ENCODE data around the gene CDK9.

Gene CDK9

DNA sequence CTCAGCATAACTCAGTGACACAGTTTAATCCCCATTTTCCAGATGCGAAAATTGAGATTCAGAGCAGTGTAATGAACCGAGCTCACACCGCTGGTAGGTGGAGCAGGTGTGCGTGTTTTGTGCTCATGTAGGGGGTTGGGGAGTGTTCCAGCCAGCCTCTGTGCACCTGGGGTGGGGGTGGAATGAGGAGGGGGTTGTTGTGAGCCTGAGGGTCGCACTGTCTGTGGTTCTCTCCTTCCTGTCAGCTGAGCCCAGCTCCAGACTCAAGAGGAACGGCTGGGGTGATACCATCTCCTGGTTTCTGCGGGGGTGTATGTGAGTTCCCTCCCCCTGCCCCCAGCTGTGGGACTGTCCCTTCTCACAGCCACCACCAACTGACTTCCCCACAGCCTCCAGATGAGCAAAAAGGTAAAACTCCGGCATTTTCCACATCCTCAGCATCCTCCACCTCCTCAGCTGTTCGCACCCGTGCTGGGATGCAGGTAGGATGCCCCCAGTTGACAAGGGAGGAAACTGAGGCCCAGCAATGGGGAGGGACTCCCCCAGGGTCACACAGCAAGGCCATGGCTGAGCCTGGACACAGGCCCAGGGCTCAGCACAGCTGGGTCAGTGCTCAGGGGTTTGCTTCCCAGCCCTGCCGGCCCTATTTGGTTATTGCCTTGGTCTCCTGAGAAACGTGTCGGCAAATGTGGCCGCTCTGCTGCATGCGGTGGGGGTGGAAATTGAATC, 9.5 kb upstream of the CDK9 start:
- Histone ChIP-seq H3K27ac (ENCODE audit: low read length) (peak overlapping the region; percentile 98), H4K20me1 (ENCODE audit: insufficient read depth, low read length) (peaks cover 33% of the 10 kb centered on the region), H3K27me3 (ENCODE audit: low read depth, low read length) (no peaks in the 10 kb centered on the region), H3K9me3 (ENCODE audit: insufficient read depth, low read length) (no peaks in the 10 kb centered on the region), H3K79me2 (ENCODE audit: low read length) (peaks cover 39% of the 10 kb centered on the region), H3K36me3 (replicated peaks; ENCODE audit: low read depth, low read length) (peaks cover 30% of the 10 kb centered on the region), H3K9ac (ENCODE audit: low read length) (peak overlapping the region; percentile 92), H3K4me1 (ENCODE audit: low read length) (peaks cover 32% of the 10 kb centered on the region), H2AFZ (ENCODE audit: low read depth, low read length) (no peak overlapping the region), H3K4me3 (ENCODE audit: low read length) (peak overlapping the region; percentile 85), H3K4me2 (ENCODE audit: low read length) (peak overlapping the region; percentile 98)
- TF ChIP-seq, protein P1, sequence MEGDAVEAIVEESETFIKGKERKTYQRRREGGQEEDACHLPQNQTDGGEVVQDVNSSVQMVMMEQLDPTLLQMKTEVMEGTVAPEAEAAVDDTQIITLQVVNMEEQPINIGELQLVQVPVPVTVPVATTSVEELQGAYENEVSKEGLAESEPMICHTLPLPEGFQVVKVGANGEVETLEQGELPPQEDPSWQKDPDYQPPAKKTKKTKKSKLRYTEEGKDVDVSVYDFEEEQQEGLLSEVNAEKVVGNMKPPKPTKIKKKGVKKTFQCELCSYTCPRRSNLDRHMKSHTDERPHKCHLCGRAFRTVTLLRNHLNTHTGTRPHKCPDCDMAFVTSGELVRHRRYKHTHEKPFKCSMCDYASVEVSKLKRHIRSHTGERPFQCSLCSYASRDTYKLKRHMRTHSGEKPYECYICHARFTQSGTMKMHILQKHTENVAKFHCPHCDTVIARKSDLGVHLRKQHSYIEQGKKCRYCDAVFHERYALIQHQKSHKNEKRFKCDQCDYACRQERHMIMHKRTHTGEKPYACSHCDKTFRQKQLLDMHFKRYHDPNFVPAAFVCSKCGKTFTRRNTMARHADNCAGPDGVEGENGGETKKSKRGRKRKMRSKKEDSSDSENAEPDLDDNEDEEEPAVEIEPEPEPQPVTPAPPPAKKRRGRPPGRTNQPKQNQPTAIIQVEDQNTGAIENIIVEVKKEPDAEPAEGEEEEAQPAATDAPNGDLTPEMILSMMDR (IDR thresholded peaks at IDR 0.05; ENCODE audit: low read depth, low read length) = no peak
- no peak for TF ChIP-seq EZH2phosphoT487 (IDR thresholded peaks at IDR 0.05; ENCODE audit: low read depth)

DNA sequence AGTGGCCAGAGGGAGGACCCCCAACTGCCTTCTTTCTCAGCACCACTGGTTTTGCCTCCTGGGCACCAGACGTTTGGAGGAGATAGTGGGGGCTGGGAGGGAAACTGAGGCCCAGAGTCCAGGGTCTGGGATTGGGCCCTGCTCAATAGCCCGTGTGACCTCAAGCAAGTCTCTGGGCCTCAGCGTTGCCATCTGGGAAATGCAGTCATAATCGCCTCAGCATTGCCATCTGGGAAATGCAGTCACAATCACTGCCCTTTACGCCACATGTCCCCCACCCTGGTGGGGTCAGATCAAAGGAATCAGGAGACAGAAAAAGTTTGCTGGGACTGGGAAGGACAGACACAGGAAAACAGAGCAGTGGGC, 8.9 kb upstream of the CDK9 start:
- peaks cover 39% of the 10 kb centered on the region for H3K79me2 ChIP-seq (ENCODE audit: low read length)
- peak overlapping the region; percentile 92 for H3K9ac ChIP-seq (ENCODE audit: low read length)

DNA sequence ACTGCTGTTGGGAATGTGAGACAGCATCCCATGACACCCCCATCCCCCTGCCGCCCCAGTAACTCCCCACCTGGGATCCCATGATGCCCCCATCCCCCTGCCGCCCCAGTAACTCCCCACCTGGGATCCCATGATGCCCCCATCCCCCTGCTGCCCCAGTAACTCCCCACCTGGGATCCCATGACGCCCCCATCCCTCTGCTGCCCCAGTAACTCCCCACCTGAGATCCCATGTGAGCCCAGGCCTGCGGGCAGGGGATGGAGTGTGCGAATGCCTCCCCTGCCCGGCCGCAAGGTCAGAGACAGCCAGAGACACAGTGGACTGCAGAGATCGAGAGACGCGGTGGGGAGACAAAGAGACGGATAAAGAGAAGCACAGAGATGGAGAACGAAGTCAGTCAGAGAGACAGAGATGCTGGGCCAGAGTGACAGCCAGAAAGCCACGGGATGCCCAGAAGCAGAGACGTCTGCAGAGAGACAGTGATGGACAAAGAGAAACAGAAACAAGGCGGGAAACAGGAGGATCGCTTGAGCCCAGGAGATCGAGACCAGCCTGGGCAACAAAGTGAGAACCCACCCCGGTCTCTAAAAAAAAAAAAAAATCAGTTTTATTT, 8.4 kb upstream of the CDK9 start:
- Histone ChIP-seq H3K4me2 (ENCODE audit: low read length) (peak overlapping the region; percentile 98), H3K9ac (ENCODE audit: low read length) (peak overlapping the region; percentile 92), H3K4me3 (ENCODE audit: low read length) (peak overlapping the region; percentile 85), H4K20me1 (ENCODE audit: insufficient read depth, low read length) (peaks cover 24% of the 10 kb centered on the region), H3K27me3 (ENCODE audit: low read depth, low read length) (no peaks in the 10 kb centered on the region), H3K4me1 (ENCODE audit: low read length) (peaks cover 26% of the 10 kb centered on the region), H3K79me2 (ENCODE audit: low read length) (peaks cover 39% of the 10 kb centered on the region), H3K27ac (ENCODE audit: low read length) (peak overlapping the region; percentile 98), H3K9me3 (ENCODE audit: insufficient read depth, low read length) (no peaks in the 10 kb centered on the region), H2AFZ (ENCODE audit: low read depth, low read length) (no peak overlapping the region), H3K36me3 (replicated peaks; ENCODE audit: low read depth, low read length) (peaks cover 25% of the 10 kb centered on the region)
- TF ChIP-seq EZH2phosphoT487 (IDR thresholded peaks at IDR 0.05; ENCODE audit: low read depth) = no peak
- TF ChIP-seq, protein P1 (IDR thresholded peaks at IDR 0.05; ENCODE audit: low read depth, low read length) = no peak

More for the DNA sequence above, 8.9 kb upstream of the CDK9 start:
- TF ChIP-seq, protein P1 (IDR thresholded peaks at IDR 0.05; ENCODE audit: low read depth, low read length) = no peak
- TF ChIP-seq EZH2phosphoT487 (IDR thresholded peaks at IDR 0.05; ENCODE audit: low read depth) = no peak
- Histone ChIP-seq H3K4me1 (ENCODE audit: low read length) (peaks cover 27% of the 10 kb centered on the region), H2AFZ (ENCODE audit: low read depth, low read length) (no peak overlapping the region), H3K4me3 (ENCODE audit: low read length) (peak overlapping the region; percentile 85), H3K4me2 (ENCODE audit: low read length) (peak overlapping the region; percentile 98), H3K9me3 (ENCODE audit: insufficient read depth, low read length) (no peaks in the 10 kb centered on the region), H3K36me3 (replicated peaks; ENCODE audit: low read depth, low read length) (peaks cover 27% of the 10 kb centered on the region), H3K27me3 (ENCODE audit: low read depth, low read length) (no peaks in the 10 kb centered on the region), H3K27ac (ENCODE audit: low read length) (peak overlapping the region; percentile 98), H4K20me1 (ENCODE audit: insufficient read depth, low read length) (peaks cover 29% of the 10 kb centered on the region)

DNA sequence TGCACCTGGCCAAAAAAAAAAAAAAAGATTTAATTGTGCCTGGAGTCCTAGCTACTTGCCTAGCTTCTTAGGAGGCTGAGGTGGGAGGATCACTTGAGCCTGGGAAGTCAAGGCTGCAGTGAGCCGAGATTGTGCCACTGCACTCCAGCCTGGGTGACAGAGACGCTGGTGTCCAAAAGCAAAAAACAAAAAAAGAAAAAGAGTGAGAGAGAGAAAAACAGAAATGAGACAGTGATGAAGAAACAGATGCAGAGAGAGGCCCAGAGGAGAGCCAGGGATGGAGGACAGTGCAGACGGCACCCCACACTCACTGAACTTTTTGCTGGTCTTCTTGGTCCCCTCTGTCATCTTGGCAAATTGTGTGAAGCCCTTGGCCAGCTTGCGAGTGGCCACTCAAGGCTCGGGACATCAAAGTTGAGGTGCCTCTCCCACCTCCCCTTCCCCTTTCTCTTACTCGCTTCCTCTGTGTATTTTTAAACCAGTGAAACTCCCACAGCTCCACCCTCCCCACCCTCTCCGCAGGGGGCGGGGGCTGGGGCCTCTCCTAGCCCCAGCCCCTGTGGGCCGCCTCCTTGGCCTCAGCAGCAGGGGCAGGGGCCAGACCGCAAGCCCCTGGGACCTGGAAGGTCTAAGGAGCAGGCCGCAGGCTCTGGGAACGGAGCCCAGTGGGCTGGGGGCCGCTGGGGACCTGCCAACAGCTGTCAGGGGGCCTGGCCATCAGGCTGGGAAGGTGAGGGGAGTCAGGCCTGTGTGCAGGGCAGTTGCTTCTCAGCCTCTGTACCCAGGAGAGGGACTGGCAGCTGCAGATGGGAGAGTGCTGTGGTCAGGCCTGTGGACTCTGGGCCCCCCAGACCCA, 7.3 kb upstream of the CDK9 start, which contains the start of gene SH2D3C:
TSS of gene SH2D3C (minus strand) at position 387 of the 856 bp plus-strand sequence. CDS start at position 348, 39 bp downstream.
- no peak for TF ChIP-seq EZH2phosphoT487 (IDR thresholded peaks at IDR 0.05; ENCODE audit: low read depth)
- TF ChIP-seq, protein P1 (IDR thresholded peaks at IDR 0.05; ENCODE audit: low read depth, low read length) = no peak
- Histone ChIP-seq H3K9ac (ENCODE audit: low read length) (peak within 1 kb of the TSS; percentile 92), H2AFZ (ENCODE audit: low read depth, low read length) (no peak within 1 kb of the TSS), H3K9me3 (ENCODE audit: insufficient read depth, low read length) (no peaks in the 10 kb centered on the region), H3K27ac (ENCODE audit: low read length) (peak within 1 kb of the TSS; percentile 98), H4K20me1 (ENCODE audit: insufficient read depth, low read length) (peaks cover 16% of the 10 kb centered on the region), H3K36me3 (replicated peaks; ENCODE audit: low read depth, low read length) (peaks cover 16% of the 10 kb centered on the region), H3K79me2 (ENCODE audit: low read length) (peaks cover 39% of the 10 kb centered on the region), H3K27me3 (ENCODE audit: low read depth, low read length) (no peaks in the 10 kb centered on the region), H3K4me3 (ENCODE audit: low read length) (peak within 1 kb of the TSS; percentile 85), H3K4me2 (ENCODE audit: low read length) (peak within 1 kb of the TSS; percentile 98), H3K4me1 (ENCODE audit: low read length) (peaks cover 36% of the 10 kb centered on the region)
